LNCaP clone FGC (cell line): Measurements from ENCODE around the gene TIMP2.

Experiments used
- DNase-seq: peaks from one replicate; pipeline ENCODE4 v3.0.0-alpha.2; 2011; ENCODE audit warnings: low read depth
- H3K4me3 ChIP-seq: 2 replicates; pipeline ENCODE4 v1.5.1; 2011; ENCODE audit warnings: mild to moderate bottlenecking, low read depth, low read length, control low read depth
- CTCF ChIP-seq: IDR thresholded peaks from 2 replicates; pipeline ENCODE4 v1.5.1; 2012; ENCODE audit warnings: mild to moderate bottlenecking; ENCODE audit not compliant: control insufficient read depth, insufficient read depth; ENCODE audit errors: extremely low read depth

The TIMP2 gene

GRCh38 chr17:78819806-78820792, 105.1 kb downstream of the TIMP2 start:
- DNase-seq = no peak
- no peak overlapping the region for H3K4me3 ChIP-seq
- no peak for TF ChIP-seq CTCF

GRCh38 chr17:78819402-78819801, 105.8 kb downstream of the TIMP2 start:
- no peak for DNase-seq
- TF ChIP-seq CTCF = no peak
- no peak overlapping the region for H3K4me3 ChIP-seq

- H3K4me3 ChIP-seq = no peak overlapping the region
- no peak for TF ChIP-seq CTCF
- DNase-seq = no peak
Observed at GRCh38 chr17:78818932-78819331, 106.3 kb downstream of the TIMP2 start.

DNA sequence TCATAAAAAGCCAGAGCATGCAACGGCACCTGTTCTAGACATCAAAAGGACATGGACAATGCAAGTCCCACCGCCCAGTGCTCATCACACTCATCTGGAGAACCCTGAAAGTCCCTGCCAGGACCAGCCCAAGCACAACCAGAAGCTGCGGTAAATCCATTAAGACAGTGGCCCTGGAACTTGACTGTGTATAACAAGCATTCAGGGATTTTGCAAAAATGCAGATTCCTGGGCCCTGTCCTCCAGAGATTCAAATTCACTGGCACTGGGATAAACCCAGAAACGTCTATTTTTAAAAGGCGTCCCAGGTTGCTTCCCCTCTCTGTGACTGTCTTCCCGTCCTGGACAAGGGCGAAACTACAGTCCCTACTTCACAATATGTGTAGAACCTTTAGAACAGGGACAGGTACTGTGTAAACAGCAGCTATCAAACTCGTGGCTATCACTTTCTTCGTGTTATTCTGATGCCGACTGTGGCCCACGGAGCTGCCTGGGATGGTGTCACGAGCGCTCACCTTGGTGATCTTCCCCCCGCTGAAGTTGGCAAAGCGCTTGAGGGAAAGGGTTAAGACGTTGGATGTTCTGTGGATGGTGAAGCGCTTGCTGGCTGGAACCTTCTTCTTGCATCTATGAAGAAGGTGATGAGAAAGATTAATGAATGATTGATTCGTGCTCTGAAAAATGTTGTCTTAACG, 106.9 kb downstream of the TIMP2 start:
- no peak for DNase-seq
- H3K4me3 ChIP-seq = no peak overlapping the region
- no peak for TF ChIP-seq CTCF

DNA sequence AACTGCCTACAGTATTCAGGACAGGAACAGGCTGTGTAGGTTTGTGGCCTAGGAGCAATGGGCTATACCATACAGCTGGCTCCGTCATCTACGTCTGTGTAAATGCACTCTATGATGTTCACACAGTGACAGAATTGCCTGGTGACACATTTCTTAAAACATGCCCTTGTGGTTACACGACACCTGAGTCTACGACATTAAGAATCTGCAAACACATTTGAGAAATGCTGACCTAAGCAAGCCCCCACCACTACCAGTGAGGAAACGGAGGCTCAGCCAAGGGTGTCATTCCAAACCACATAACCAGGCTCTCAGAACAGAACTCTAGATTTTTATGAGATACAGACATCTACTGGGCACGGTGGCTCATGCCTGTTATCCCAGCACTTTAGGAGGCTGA, 108.1 kb downstream of the TIMP2 start:
- DNase-seq = no peak
- TF ChIP-seq CTCF = no peak
- H3K4me3 ChIP-seq = no peak overlapping the region

DNA sequence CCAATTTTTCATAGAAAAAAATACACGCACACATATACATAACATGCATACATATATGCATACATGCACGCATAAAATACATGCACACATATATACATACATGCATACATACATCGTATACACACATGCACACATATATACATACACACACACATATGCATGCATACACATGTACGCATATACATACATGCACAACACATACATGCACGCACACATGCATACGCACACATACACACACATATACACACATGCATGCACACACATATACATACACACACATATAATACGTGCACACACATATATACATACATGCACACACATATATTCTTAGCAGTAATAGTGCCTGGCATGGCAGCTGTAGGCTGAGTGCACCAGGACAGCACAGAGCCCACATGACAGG, 109.5 kb downstream of the TIMP2 start:
- TF ChIP-seq CTCF = no peak
- no peak overlapping the region for H3K4me3 ChIP-seq
- DNase-seq = no peak
